ENCODE data around the gene GALNT16.

GALNT16 gene

DNA sequence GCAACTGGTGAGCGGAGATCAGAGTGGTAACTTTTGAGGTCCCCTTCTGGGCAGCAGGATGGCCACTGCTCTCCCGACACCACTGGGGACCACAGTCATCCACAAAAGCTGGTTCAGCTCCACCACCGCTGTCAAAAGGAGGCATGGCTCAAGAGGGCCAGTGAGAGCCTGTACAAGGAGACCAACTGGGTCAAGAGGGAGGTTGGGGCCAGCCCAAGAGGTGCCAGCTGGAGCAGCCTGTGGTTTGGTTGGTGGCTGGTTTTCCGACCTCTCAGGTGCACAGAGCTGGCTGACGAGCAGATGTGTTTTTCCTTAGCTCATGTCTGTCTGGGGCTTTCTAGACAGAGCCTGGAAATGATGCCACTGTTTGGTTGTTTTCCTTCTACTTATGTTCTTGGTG, 78.0 kb downstream of the GALNT16 start:
- H3K27ac ChIP-seq, result no peak overlapping the region
- ChIA-PET POLR2A (ENCODE audit: low non-redundant PET) (no interaction called here), CTCF (interaction anchor here (0.6 to 0.7 kb wide), 2 partner anchors 38 to 50 kb away, joined by 4 read pairs; no protein-coding TSS in a partner anchor)
- DNase-seq (ENCODE audit: low spot score), result no peak
- TF ChIP-seq, protein P1, sequence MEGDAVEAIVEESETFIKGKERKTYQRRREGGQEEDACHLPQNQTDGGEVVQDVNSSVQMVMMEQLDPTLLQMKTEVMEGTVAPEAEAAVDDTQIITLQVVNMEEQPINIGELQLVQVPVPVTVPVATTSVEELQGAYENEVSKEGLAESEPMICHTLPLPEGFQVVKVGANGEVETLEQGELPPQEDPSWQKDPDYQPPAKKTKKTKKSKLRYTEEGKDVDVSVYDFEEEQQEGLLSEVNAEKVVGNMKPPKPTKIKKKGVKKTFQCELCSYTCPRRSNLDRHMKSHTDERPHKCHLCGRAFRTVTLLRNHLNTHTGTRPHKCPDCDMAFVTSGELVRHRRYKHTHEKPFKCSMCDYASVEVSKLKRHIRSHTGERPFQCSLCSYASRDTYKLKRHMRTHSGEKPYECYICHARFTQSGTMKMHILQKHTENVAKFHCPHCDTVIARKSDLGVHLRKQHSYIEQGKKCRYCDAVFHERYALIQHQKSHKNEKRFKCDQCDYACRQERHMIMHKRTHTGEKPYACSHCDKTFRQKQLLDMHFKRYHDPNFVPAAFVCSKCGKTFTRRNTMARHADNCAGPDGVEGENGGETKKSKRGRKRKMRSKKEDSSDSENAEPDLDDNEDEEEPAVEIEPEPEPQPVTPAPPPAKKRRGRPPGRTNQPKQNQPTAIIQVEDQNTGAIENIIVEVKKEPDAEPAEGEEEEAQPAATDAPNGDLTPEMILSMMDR (conservative IDR thresholded peaks at IDR 0.05; ENCODE audit: low read depth), result no peak

DNA sequence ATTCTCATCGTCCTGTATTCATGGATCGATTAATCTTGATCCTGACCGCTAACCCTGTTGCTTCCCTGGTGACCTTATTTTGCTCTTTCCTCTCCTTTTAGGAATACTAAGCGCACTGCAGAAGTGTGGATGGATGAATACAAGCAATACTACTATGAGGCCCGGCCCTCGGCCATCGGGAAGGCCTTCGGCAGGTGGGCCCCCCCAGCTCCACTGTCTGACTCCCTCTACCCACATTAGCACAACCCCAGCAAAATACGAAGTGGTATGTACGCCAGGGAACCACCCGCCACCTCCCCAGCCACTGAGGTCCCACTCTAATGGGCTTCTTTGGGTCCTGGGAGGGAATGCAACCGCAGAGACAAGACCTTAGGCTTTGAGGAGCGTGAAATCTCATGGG, 79.5 kb downstream of the GALNT16 start:
- ChIA-PET POLR2A (ENCODE audit: low non-redundant PET) (no interaction called here), CTCF (no interaction called here)
- TF ChIP-seq, protein P1 (conservative IDR thresholded peaks at IDR 0.05; ENCODE audit: low read depth), result no peak
- no peak overlapping the region for H3K27ac ChIP-seq
- DNase-seq (ENCODE audit: low spot score), result no peak

DNA sequence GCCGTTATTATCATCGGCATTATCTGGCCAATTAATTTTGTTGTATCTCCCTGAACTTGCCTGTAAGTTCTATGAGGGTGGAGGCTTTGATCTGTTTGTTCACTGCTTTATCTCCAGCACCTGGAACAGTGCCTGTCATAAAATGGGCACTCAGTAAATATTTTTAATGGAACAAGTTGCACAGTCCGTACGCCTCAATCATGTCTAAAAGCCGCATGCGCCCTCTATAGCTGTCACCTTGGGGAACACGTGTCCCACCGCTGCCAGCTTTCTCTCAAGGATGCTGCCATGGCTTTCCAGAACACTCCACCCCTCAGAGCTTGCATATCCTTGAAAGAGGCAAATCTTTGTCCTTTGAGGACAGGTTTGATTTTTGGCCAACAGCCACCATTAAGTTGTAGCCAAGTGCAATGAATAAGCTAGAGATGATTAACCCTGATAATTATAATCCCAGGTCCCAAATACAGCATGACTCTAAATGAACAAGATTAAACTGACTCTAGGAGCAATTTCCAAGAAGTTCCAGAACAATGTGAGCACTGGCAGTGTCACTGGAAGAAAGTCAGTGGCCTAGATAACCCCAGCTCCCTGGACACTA, 83.1 kb downstream of the GALNT16 start:
- TF ChIP-seq, protein P1 (conservative IDR thresholded peaks at IDR 0.05; ENCODE audit: low read depth), result no peak
- CTCF ChIA-PET, result interaction anchor here (1.1 kb wide), 1 partner anchor 75 kb away, joined by 3 read pairs; no protein-coding TSS in a partner anchor
- no peak for DNase-seq (ENCODE audit: low spot score)

DNA sequence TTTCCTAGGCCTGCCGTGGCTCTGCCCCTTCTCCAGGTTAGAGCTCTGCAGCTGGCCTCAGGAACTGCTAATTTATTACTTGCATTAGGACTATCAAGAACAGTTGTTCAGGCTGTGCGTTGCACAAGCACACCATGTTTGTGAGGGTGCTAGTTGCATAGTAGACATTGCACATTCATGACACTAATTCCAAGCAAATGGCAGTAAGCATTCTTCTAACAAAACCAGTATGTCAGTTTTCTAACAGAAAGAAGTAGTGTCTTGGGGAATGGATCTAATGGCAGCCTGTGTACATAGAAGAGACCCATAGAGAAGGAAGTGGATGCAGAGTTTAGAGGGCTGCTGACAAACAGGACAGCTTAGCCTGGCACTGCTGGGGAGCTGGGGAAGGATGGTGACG, 84.2 kb downstream of the GALNT16 start:
- TF ChIP-seq, protein P1 (conservative IDR thresholded peaks at IDR 0.05; ENCODE audit: low read depth), result no peak
- no peak for DNase-seq (ENCODE audit: low spot score)
- H3K27ac ChIP-seq, result no peak overlapping the region
- POLR2A ChIA-PET (ENCODE audit: low non-redundant PET), result no interaction called here
- CTCF ChIA-PET, result no interaction called here

More for the DNA sequence above, 83.1 kb downstream of the GALNT16 start:
- POLR2A ChIA-PET (ENCODE audit: low non-redundant PET), result no interaction called here
- no peak overlapping the region for H3K27ac ChIP-seq

DNA sequence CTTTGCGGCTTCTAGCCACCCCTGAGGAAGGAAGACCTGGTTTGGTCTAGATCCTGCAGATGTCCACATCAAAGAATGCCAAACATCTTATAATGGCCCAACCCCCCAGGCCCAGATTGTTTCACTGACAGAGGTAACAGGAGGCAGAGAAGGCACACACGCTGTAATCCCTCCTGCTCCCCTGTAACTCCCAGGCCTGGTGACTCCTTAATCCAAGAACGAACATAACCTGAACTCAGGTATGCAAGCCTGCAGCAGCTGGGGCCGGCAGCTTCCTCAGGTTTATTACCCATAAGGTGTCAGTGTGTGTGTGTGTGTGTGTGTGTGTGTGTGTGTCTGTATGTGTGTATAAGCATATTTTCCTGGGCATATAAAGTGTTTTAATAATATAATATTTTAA, 85.4 kb downstream of the GALNT16 start:
- POLR2A ChIA-PET (ENCODE audit: low non-redundant PET), result no interaction called here
- TF ChIP-seq, protein P1 (conservative IDR thresholded peaks at IDR 0.05; ENCODE audit: low read depth), result no peak
- DNase-seq (ENCODE audit: low spot score), result no peak
- CTCF ChIA-PET, result no interaction called here
- no peak overlapping the region for H3K27ac ChIP-seq

DNA sequence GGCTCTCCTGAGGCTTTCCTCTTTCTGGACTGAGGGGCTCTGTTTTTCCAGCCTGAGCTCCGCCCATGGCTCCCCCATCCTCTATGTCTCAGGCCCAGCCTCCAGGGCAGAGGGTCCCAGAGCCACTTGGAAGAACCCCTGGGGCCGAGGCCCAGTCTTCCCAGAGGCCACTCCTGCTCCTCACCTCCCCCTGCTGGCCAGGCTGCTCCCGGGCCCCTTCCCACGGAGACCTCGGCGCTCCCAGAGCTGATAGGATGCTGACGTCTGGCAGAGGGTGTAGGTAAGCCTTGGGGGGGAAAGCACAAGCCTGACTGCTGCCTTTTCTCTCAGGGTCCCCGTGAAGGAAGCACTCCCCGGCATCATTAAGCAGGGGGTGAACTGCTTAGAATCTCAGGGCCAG, 86.8 kb downstream of the GALNT16 start:
- ChIA-PET CTCF (no interaction called here), POLR2A (ENCODE audit: low non-redundant PET) (no interaction called here)
- no peak for DNase-seq (ENCODE audit: low spot score)
- TF ChIP-seq, protein P1 (conservative IDR thresholded peaks at IDR 0.05; ENCODE audit: low read depth), result no peak; the same call in 1 of the 2 replicates
- no peak overlapping the region for H3K27ac ChIP-seq

Data from RWPE1 (cell line).